Activated CD8-positive, alpha-beta T cell treated with anti-CD3 and anti-CD28 coated beads for 36 hours (primary cell): ENCODE data around the gene FAF1. TPM values are rescaled to one million over a fixed set of nuclear protein-coding genes. Genes with fewer than 3 reads are reported as not detected.
"Not testable (repeated sequence)": the region's sequence is repeated elsewhere in the genome, so short reads cannot be mapped to it uniquely, and the experiment has no call there.

Experiments used
- ATAC-seq: fragments of 200-7000 bp; cut with Tn5 transposase; one replicate; pipeline ENCODE4 v1.10.0; 2021; ENCODE audit warnings: mild to moderate bottlenecking, moderate library complexity
- CTCF ChIA-PET: fragments of 350-600 bp; sonication (Branson Sonifier 250); formaldehyde crosslinking; loops from one replicate; lab custom pipeline; 2021; ENCODE audit warnings: antibody characterized with exemption; lab: Charles Lee
- POLR2A ChIA-PET: fragments of 350-600 bp; sonication (Branson Sonifier 250); formaldehyde crosslinking; loops from one replicate; lab custom pipeline; 2021; ENCODE audit warnings: antibody characterized with exemption; lab: Charles Lee
- DNase-seq: peaks from one replicate; pipeline ENCODE4 v3.0.0-alpha.2; 2020
- H3K27ac Mint-ChIP-seq: one replicate; pipeline ENCODE4 v1.8.0; 2021; ENCODE audit warnings: mild to moderate bottlenecking, mixed read lengths
- H3K27me3 Mint-ChIP-seq: one replicate; pipeline ENCODE4 v1.8.0; 2021; ENCODE audit warnings: mixed read lengths
- H3K36me3 Mint-ChIP-seq: one replicate; pipeline ENCODE4 v1.8.0; 2021; ENCODE audit warnings: low read depth, mixed read lengths
- H3K4me1 Mint-ChIP-seq: one replicate; pipeline ENCODE4 v1.8.0; 2021; ENCODE audit warnings: low read depth, mixed read lengths
- H3K4me3 Mint-ChIP-seq: one replicate; pipeline ENCODE4 v1.8.0; 2021; ENCODE audit warnings: mild to moderate bottlenecking, moderate library complexity, mixed read lengths
- H3K9me3 Mint-ChIP-seq: one replicate; pipeline ENCODE4 v1.8.0; 2021; ENCODE audit warnings: mixed read lengths
- CTCF ChIP-seq: fragments of 200-600 bp; IDR thresholded peaks from one replicate; pipeline ENCODE4 v1.8.0; 2022; ENCODE audit warnings: antibody characterized with exemption, mild to moderate bottlenecking
- intact Hi-C: fragments of 100-400 bp; cut with micrococcal nuclease; formaldehyde crosslinking; loops from one replicate; pipeline ENCODE4 v1.10.0; 2022
- total RNA-seq, 2 experiments: library from RNA; stranded (reverse); gene quantifications; one replicate each; pipeline ENCODE4 v1.2.3, GENCODE V29; 2021

Gene FAF1
- total RNA-seq, 2 experiments from 2014 or later, result 82.2 to 87.0 TPM

- Mint-ChIP-seq H3K27ac (no peak overlapping the region), H3K9me3 (no peaks in the 10 kb centered on the region), H3K36me3 (peaks cover 12% of the 10 kb centered on the region), H3K4me3 (no peak overlapping the region), H3K4me1 (no peaks in the 10 kb centered on the region), H3K27me3 (no peaks in the 10 kb centered on the region)
- no peak for TF ChIP-seq CTCF
- ChIA-PET CTCF (no interaction called here), POLR2A (no interaction called here)
- intact Hi-C loops, result no loop called here
- DNase-seq (no peak), ATAC-seq (no peak)
These were observed 421.6 kb downstream of the FAF1 start for GRCh38 chr1:50538476-50538875.

DNA sequence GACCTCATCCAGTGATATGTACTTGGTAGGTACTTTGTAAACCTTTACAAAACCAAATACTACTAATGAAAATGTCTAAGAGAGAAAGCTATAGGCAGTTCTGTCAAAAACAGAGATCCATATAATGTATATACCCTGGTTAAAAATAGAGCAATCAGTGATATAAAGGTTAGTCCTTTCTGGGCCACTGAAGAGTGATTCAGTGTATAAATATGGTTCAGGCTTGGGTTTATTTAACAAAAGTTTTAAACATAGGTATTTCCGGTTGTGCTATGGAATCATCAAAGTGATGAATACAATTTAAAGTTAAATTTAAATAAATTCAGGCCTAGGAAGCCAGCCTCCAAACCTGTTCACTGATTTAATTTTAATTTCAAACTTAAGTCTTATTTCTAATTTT is 428.5 kb downstream of the FAF1 start:
- intact Hi-C loops, result no loop called here
- Mint-ChIP-seq H3K9me3 (no peaks in the 10 kb centered on the region), H3K36me3 (peaks cover 29% of the 10 kb centered on the region), H3K4me1 (no peaks in the 10 kb centered on the region), H3K4me3 (no peak overlapping the region), H3K27me3 (no peaks in the 10 kb centered on the region), H3K27ac (no peak overlapping the region)
- DNase-seq (no peak), ATAC-seq (no peak)
- no peak for TF ChIP-seq CTCF
- CTCF ChIA-PET, result no interaction called here
- POLR2A ChIA-PET, result no interaction called here

GRCh38 chr1:50531027-50531426 is 429.0 kb downstream of the FAF1 start:
- TF ChIP-seq CTCF, result no peak
- CTCF ChIA-PET, result no interaction called here
- Mint-ChIP-seq H3K4me1 (no peaks in the 10 kb centered on the region), H3K36me3 (peaks cover 28% of the 10 kb centered on the region), H3K4me3 (no peak overlapping the region), H3K27me3 (no peaks in the 10 kb centered on the region), H3K9me3 (no peaks in the 10 kb centered on the region), H3K27ac (no peak overlapping the region)
- no peak for DNase-seq
- intact Hi-C loops, result no loop called here
- no peak for ATAC-seq
- POLR2A ChIA-PET, result no interaction called here

DNA sequence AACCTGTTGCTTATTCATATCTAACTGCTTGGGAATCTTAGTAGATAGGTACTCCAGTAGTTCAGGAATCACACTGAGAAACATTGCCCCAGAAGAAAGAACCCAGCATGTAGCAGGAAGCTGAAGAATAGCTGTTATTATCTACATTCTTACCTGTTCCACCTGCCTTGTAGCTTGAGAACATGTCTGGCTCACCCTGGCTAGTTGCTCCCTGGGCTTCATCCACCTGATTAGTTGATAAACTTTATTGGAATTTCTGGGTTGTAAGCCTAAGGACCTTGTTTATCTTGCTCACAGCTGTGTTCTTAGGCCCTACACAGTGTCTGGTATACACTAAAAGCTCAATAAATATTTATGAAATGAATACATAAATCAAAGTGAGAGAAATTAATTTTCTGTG is 430.6 kb downstream of the FAF1 start:
- Mint-ChIP-seq H3K36me3 (peaks cover 35% of the 10 kb centered on the region), H3K4me1 (no peaks in the 10 kb centered on the region), H3K9me3 (peaks cover 6% of the 10 kb centered on the region), H3K27ac (no peak overlapping the region), H3K27me3 (no peaks in the 10 kb centered on the region), H3K4me3 (no peak overlapping the region)
- DNase-seq (no peak), ATAC-seq (no peak)
- ChIA-PET POLR2A (no interaction called here), CTCF (interaction anchor here (0.6 kb wide), 1 partner anchor 355 kb away, joined by 3 read pairs; no protein-coding TSS in a partner anchor)
- intact Hi-C loops, result no loop called here
- TF ChIP-seq CTCF, result no peak

GRCh38 chr1:50527987-50528320 is 432.1 kb downstream of the FAF1 start:
- ATAC-seq, H3K27ac Mint-ChIP-seq, intact Hi-C loops, CTCF ChIA-PET, DNase-seq, H3K27me3 Mint-ChIP-seq, H3K4me1 Mint-ChIP-seq, H3K4me3 Mint-ChIP-seq, POLR2A ChIA-PET: not testable (repeated sequence)
- peaks cover 42% of the 10 kb centered on the region for H3K36me3 Mint-ChIP-seq
- peaks cover 12% of the 10 kb centered on the region for H3K9me3 Mint-ChIP-seq
